HepG2 (cell line): Measurements from ENCODE around the gene RASSF7. TPM values are rescaled to one million over a fixed set of nuclear protein-coding genes. Genes with fewer than 3 reads are reported as not detected.
A peak's percentile ranks its signal among the peaks of the same experiment; 100 is the strongest.

Experiments
- HNRNPUL1 ChIP-seq: fragments of 200-400 bp; formaldehyde crosslinking; IDR thresholded peaks from 2 replicates; pipeline ENCODE4 v1.6.1; 2017; ENCODE audit warnings: low read depth, mild to moderate bottlenecking, low read length, moderate library complexity
- IRX3 ChIP-seq: sonication (generic); formaldehyde crosslinking; IDR thresholded peaks from 2 replicates; pipeline ENCODE4 v1.8.1; 2023; ENCODE audit warnings: mild to moderate bottlenecking, low read depth, missing genetic modification reagents, borderline replicate concordance
- ISL2 ChIP-seq: sonication (generic); formaldehyde crosslinking; IDR thresholded peaks from 2 replicates; pipeline ENCODE4 v1.5.0; 2020; ENCODE audit warnings: missing genetic modification reagents
- KLF12 ChIP-seq: sonication (generic); formaldehyde crosslinking; IDR thresholded peaks from 2 replicates; pipeline ENCODE4 v1.4.0; 2020; ENCODE audit warnings: missing genetic modification reagents, borderline replicate concordance
- NFIC ChIP-seq: IDR thresholded peaks from 2 replicates; pipeline ENCODE4 v1.6.1; 2012; ENCODE audit warnings: mild to moderate bottlenecking, low read length, inconsistent platforms
- RFX1 ChIP-seq: fragments of 450-650 bp; IDR thresholded peaks from 2 replicates; pipeline ENCODE4 v1.6.1; 2017
- WIZ ChIP-seq: sonication (generic); formaldehyde crosslinking; IDR thresholded peaks from 2 replicates; pipeline ENCODE4 v1.5.1; 2020; ENCODE audit warnings: mild to moderate bottlenecking, missing genetic modification reagents
- ZNF552 ChIP-seq: sonication (generic); formaldehyde crosslinking; IDR thresholded peaks from 2 replicates; pipeline ENCODE4 v1.9.0; 2022; ENCODE audit warnings: missing genetic modification reagents, mild to moderate bottlenecking, borderline replicate concordance
- ZNF83 ChIP-seq: sonication (generic); formaldehyde crosslinking; IDR thresholded peaks from 2 replicates; pipeline ENCODE4 v1.4.0; 2020; ENCODE audit warnings: missing genetic modification reagents, mild to moderate bottlenecking, borderline replicate concordance
- polyA plus RNA-seq, 8 experiments: library from polyadenylated mRNA; depleted of rRNA in 3 of 8; stranded (reverse) in 7 of 8; unstranded in 1 of 8; fragments of >200 nt; fragmentation: Illumina TruSeq in 4 of 8; extraction: Trizol in 4 of 8; gene quantifications; 2 replicates each; pipeline versions ENCODE4 v1.2.1 to v1.2.3, GENCODE V29; 2011 to 2016; ENCODE audit warnings: low read depth in 4 of 8, missing spikeins in 1 of 8, mixed read lengths in 1 of 8; ENCODE audit not compliant: insufficient read depth in 1 of 8
- total RNA-seq, 5 experiments: library from RNA; depleted of rRNA; stranded (reverse); fragments of >200 nt; fragmentation: Illumina TruSeq; extraction: Trizol; gene quantifications; 2 replicates each; pipeline ENCODE4 v1.2.3, GENCODE V29; 2016; ENCODE audit warnings: low read depth in 1 of 5
- TF ChIP-seq, protein P1 (sequence below): sonication (generic); formaldehyde crosslinking; IDR thresholded peaks from 2 replicates; pipeline ENCODE4 v1.5.0; 2020; ENCODE audit warnings: mild to moderate bottlenecking, missing genetic modification reagents
- TF ChIP-seq, protein P2 (sequence below): sonication (generic); formaldehyde crosslinking; IDR thresholded peaks from 2 replicates; pipeline ENCODE4 v1.4.0; 2020; ENCODE audit warnings: missing genetic modification reagents
- TF ChIP-seq, protein P3 (sequence below): sonication (generic); formaldehyde crosslinking; IDR thresholded peaks from 2 replicates; pipeline ENCODE4 v1.5.0; 2020; ENCODE audit warnings: mild to moderate bottlenecking, missing genetic modification reagents
- TF ChIP-seq, protein P4 (sequence below): sonication (generic); formaldehyde crosslinking; IDR thresholded peaks from 2 replicates; pipeline ENCODE4 v1.4.0; 2020; ENCODE audit warnings: missing genetic modification reagents
- TF ChIP-seq, protein P5 (sequence below): IDR thresholded peaks from 2 replicates; pipeline ENCODE4 v1.6.1; 2016; ENCODE audit warnings: missing compliant biosample characterization, missing genetic modification reagents, borderline replicate concordance

RASSF7 gene
- total and polyA plus RNA-seq, 2 of the 13 experiments (the other 11 are each of a cell fraction or from before 2014, with no cell fraction given), result 20.2 to 28.6 TPM

DNA sequence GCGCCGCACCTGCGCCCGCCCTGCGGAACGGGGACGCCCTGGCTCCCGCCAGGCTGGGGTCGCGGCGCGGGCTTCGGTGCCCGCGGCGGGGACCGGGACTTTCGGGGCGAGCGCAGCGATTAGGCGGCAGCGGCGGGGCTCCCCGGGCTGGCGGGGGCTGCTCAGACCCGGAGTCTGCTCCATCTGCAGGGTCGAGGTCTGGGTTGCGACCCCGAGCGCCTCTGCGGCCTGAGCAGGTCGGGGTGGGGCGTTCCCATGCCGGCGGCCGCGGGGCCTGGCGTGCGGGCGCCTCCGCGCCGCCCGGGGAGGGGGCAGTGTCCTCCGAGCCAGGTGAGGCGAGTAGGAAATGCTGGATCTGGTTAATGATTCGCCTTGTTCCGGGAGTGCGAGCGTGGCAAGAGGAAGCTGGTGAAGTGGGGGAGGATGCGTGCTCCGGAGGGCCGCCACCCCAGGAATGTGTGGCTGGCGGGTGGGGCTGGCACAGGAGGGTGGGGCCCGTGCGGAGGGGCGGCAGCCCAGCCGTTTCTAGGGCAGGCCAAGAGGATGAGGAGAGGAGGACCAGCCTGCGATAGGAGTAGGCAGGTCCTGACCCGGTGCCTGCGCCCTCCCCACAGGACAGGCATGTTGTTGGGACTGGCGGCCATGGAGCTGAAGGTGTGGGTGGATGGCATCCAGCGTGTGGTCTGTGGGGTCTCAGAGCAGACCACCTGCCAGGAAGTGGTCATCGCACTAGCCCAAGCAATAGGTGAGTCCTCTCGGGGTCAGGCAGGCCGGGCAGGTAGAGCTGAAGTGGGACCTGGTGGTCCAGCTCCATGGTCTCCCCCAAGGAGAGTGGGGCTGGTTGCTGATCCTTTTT, 606 bp downstream of the RASSF7 start (continued):
- TF ChIP-seq, protein P1, sequence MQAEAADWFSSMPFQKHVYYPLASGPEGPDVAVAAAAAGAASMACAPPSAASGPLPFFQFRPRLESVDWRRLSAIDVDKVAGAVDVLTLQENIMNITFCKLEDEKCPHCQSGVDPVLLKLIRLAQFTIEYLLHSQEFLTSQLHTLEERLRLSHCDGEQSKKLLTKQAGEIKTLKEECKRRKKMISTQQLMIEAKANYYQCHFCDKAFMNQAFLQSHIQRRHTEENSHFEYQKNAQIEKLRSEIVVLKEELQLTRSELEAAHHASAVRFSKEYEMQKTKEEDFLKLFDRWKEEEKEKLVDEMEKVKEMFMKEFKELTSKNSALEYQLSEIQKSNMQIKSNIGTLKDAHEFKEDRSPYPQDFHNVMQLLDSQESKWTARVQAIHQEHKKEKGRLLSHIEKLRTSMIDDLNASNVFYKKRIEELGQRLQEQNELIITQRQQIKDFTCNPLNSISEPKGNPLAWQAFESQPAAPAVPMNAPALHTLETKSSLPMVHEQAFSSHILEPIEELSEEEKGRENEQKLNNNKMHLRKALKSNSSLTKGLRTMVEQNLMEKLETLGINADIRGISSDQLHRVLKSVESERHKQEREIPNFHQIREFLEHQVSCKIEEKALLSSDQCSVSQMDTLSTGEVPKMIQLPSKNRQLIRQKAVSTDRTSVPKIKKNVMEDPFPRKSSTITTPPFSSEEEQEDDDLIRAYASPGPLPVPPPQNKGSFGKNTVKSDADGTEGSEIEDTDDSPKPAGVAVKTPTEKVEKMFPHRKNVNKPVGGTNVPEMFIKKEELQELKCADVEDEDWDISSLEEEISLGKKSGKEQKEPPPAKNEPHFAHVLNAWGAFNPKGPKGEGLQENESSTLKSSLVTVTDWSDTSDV, result no peak
- TF ChIP-seq, protein P2, sequence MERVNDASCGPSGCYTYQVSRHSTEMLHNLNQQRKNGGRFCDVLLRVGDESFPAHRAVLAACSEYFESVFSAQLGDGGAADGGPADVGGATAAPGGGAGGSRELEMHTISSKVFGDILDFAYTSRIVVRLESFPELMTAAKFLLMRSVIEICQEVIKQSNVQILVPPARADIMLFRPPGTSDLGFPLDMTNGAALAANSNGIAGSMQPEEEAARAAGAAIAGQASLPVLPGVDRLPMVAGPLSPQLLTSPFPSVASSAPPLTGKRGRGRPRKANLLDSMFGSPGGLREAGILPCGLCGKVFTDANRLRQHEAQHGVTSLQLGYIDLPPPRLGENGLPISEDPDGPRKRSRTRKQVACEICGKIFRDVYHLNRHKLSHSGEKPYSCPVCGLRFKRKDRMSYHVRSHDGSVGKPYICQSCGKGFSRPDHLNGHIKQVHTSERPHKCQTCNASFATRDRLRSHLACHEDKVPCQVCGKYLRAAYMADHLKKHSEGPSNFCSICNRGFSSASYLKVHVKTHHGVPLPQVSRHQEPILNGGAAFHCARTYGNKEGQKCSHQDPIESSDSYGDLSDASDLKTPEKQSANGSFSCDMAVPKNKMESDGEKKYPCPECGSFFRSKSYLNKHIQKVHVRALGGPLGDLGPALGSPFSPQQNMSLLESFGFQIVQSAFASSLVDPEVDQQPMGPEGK (CRISPR knock-in tag), result peak; percentile 98
- TF ChIP-seq ZNF552 (CRISPR knock-in tag) (no peak), NFIC (no peak), KLF12 (CRISPR knock-in tag) (no peak), IRX3 (CRISPR knock-in tag) (no peak), WIZ (CRISPR knock-in tag) (no peak), RFX1 (no peak), ISL2 (CRISPR knock-in tag) (0 out of 2 replicates have a peak, but pooled peaks have one; percentile 39), ZNF83 (CRISPR knock-in tag) (no peak), HNRNPUL1 (no peak)
- TF ChIP-seq, protein P3, sequence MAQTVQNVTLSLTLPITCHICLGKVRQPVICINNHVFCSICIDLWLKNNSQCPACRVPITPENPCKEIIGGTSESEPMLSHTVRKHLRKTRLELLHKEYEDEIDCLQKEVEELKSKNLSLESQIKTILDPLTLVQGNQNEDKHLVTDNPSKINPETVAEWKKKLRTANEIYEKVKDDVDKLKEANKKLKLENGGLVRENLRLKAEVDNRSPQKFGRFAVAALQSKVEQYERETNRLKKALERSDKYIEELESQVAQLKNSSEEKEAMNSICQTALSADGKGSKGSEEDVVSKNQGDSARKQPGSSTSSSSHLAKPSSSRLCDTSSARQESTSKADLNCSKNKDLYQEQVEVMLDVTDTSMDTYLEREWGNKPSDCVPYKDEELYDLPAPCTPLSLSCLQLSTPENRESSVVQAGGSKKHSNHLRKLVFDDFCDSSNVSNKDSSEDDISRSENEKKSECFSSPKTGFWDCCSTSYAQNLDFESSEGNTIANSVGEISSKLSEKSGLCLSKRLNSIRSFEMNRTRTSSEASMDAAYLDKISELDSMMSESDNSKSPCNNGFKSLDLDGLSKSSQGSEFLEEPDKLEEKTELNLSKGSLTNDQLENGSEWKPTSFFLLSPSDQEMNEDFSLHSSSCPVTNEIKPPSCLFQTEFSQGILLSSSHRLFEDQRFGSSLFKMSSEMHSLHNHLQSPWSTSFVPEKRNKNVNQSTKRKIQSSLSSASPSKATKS, result no peak
- TF ChIP-seq, protein P4, sequence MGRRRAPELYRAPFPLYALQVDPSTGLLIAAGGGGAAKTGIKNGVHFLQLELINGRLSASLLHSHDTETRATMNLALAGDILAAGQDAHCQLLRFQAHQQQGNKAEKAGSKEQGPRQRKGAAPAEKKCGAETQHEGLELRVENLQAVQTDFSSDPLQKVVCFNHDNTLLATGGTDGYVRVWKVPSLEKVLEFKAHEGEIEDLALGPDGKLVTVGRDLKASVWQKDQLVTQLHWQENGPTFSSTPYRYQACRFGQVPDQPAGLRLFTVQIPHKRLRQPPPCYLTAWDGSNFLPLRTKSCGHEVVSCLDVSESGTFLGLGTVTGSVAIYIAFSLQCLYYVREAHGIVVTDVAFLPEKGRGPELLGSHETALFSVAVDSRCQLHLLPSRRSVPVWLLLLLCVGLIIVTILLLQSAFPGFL (CRISPR knock-in tag), result no peak
- TF ChIP-seq, protein P5, sequence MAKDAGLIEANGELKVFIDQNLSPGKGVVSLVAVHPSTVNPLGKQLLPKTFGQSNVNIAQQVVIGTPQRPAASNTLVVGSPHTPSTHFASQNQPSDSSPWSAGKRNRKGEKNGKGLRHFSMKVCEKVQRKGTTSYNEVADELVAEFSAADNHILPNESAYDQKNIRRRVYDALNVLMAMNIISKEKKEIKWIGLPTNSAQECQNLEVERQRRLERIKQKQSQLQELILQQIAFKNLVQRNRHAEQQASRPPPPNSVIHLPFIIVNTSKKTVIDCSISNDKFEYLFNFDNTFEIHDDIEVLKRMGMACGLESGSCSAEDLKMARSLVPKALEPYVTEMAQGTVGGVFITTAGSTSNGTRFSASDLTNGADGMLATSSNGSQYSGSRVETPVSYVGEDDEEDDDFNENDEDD (CRISPR knock-in tag), result no peak
